Smooth muscle cell (in vitro differentiated cells): ENCODE measurements around the gene CSNK2A2. TPM values are rescaled to one million over a fixed set of nuclear protein-coding genes. Genes with fewer than 3 reads are reported as not detected.

Experiments used
- DNase-seq: peaks from one replicate; lab custom pipeline; 2025; ENCODE audit not compliant: unreplicated experiment; lab: John Stamatoyannopoulos, UW
- H2AFZ ChIP-seq: fragments of 200-600 bp; sonication (generic); 2 replicates; pipeline ENCODE4 v1.6.0; 2016; ENCODE audit warnings: antibody characterized with exemption, low read depth, mild to moderate bottlenecking
- H3F3A ChIP-seq: fragments of 200-600 bp; sonication (generic); 2 replicates; pipeline ENCODE4 v1.6.0; 2017; ENCODE audit warnings: antibody characterized with exemption, low read depth
- H3K27ac ChIP-seq: fragments of 200-600 bp; sonication (generic); 2 replicates; pipeline ENCODE4 v1.5.1; 2016; ENCODE audit warnings: low read depth, mild to moderate bottlenecking
- H3K27me3 ChIP-seq: fragments of 200-600 bp; sonication (generic); 2 replicates; pipeline ENCODE4 v1.6.1; 2016; ENCODE audit warnings: low read depth, mild to moderate bottlenecking
- H3K36me3 ChIP-seq: fragments of 200-600 bp; sonication (generic); 2 replicates; pipeline ENCODE4 v1.5.1; 2016; ENCODE audit warnings: low read depth
- H3K4me1 ChIP-seq: fragments of 200-600 bp; sonication (generic); 2 replicates; pipeline ENCODE4 v1.5.1; 2016; ENCODE audit warnings: low read depth
- H3K4me2 ChIP-seq: fragments of 200-600 bp; sonication (generic); 2 replicates; pipeline ENCODE4 v1.6.0; 2016; ENCODE audit warnings: mild to moderate bottlenecking
- H3K4me3 ChIP-seq: fragments of 200-600 bp; sonication (generic); 2 replicates; pipeline ENCODE4 v1.5.1; 2016; ENCODE audit warnings: mild to moderate bottlenecking
- H3K79me2 ChIP-seq: fragments of 200-600 bp; sonication (generic); 2 replicates; pipeline ENCODE4 v1.6.0; 2016; ENCODE audit warnings: low read depth, mild to moderate bottlenecking
- H3K9ac ChIP-seq: fragments of 200-600 bp; sonication (generic); 2 replicates; pipeline ENCODE4 v1.6.0; 2016; ENCODE audit warnings: low read depth
- H3K9me3 ChIP-seq: fragments of 200-600 bp; sonication (generic); replicated peaks from 2 replicates; pipeline ENCODE4 v1.5.1; 2016; ENCODE audit warnings: low read depth
- H4K20me1 ChIP-seq: fragments of 200-600 bp; sonication (generic); 2 replicates; pipeline ENCODE4 v1.6.0; 2016; ENCODE audit warnings: low read depth
- WGBS: methylation state at CpG from one replicate; pipeline ENCODE4 v1.1.7; 2016; ENCODE audit warnings: low lambda C conversion rate; 5-methylcytosine and 5-hydroxymethylcytosine counted together
- polyA plus RNA-seq: library from polyadenylated mRNA; unstranded; fragments of >200 nt; fragmentation: Nextera tagmentation; extraction: Ambion mirVana; gene quantifications from 2 replicates; pipeline ENCODE4 v1.2.1, GENCODE V29; 2016
- total RNA-seq: library from RNA; depleted of rRNA; stranded (reverse); fragments of >200 nt; gene quantifications from 2 replicates; pipeline ENCODE4 v1.2.3, GENCODE V29; 2014
- TF ChIP-seq, protein P1 (sequence below): fragments of 200-600 bp; sonication (generic); IDR thresholded peaks from 2 replicates; pipeline ENCODE4 v1.5.1; 2017; ENCODE audit warnings: borderline replicate concordance, mild to moderate bottlenecking, antibody characterized with exemption; ENCODE audit not compliant: insufficient read depth, poor library complexity, severe bottlenecking

CSNK2A2 gene
- total and polyA plus RNA-seq, 2 experiments from 2014 or later: 16.5 to 26.3 TPM

DNA sequence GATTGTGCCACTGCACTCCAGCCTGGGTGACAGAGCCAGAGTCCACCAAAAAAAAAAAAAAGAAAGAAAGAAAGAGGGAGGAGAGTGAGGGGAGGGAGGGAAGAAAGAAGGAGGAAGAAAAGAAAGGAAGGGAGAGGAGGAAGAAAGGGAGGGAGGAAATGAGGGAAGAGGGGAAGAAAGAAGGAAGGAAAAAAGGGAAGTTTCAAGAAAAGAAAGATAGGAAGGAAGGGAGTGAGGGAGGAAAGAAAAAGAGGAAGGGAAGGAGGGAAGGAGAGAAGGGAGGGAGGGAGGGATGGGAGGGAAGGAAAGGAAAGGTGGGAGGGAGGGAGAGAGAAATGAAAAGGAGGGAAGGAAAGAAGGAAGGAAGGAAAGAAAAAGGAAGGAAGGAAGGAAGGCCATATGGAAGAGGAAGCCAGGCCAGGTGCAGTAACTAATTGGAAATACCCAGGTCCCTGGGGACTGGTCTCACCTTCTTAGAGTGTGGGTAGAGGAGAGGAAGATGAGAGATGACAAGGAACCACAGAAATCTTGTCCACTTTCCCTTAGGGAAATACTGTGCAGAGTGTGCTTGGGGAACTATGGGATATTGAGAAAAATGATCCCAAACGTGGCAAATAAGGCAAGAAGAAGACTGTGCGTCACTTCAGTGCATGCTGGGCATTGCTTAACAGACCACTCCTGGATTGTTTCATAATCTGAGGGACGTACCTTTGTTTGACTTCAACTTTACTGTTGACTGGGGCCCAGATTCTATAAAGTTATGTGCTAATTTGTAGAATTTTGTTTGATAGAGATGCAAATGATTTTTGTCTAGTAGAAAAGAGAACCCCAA is 15.1 kb upstream of the CSNK2A2 start:
- Histone ChIP-seq H3K9me3 (no peaks in the 10 kb centered on the region), H2AFZ (no peak overlapping the region), H3F3A (no peaks in the 10 kb centered on the region), H3K4me3 (no peak overlapping the region), H3K4me1 (no peaks in the 10 kb centered on the region), H4K20me1 (no peaks in the 10 kb centered on the region), H3K27ac (no peak overlapping the region), H3K27me3 (peaks cover 4% of the 10 kb centered on the region), H3K4me2 (no peak overlapping the region), H3K36me3 (no peaks in the 10 kb centered on the region), H3K9ac (no peak overlapping the region), H3K79me2 (no peaks in the 10 kb centered on the region)
- WGBS: 64% methylated on average over 3 of the region's 3 CpGs
- DNase-seq: no peak
- TF ChIP-seq, protein P1, sequence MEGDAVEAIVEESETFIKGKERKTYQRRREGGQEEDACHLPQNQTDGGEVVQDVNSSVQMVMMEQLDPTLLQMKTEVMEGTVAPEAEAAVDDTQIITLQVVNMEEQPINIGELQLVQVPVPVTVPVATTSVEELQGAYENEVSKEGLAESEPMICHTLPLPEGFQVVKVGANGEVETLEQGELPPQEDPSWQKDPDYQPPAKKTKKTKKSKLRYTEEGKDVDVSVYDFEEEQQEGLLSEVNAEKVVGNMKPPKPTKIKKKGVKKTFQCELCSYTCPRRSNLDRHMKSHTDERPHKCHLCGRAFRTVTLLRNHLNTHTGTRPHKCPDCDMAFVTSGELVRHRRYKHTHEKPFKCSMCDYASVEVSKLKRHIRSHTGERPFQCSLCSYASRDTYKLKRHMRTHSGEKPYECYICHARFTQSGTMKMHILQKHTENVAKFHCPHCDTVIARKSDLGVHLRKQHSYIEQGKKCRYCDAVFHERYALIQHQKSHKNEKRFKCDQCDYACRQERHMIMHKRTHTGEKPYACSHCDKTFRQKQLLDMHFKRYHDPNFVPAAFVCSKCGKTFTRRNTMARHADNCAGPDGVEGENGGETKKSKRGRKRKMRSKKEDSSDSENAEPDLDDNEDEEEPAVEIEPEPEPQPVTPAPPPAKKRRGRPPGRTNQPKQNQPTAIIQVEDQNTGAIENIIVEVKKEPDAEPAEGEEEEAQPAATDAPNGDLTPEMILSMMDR: no peak

GRCh38 chr16:58211846-58212245 is 13.9 kb upstream of the CSNK2A2 start:
- Histone ChIP-seq H3K4me1 (no peaks in the 10 kb centered on the region), H3K9ac (no peak overlapping the region), H3K27ac (no peak overlapping the region), H3K36me3 (no peaks in the 10 kb centered on the region), H3K9me3 (no peaks in the 10 kb centered on the region), H3K79me2 (no peaks in the 10 kb centered on the region), H4K20me1 (no peaks in the 10 kb centered on the region), H3F3A (no peaks in the 10 kb centered on the region), H3K27me3 (peaks cover 4% of the 10 kb centered on the region), H2AFZ (no peak overlapping the region), H3K4me2 (no peak overlapping the region), H3K4me3 (no peak overlapping the region)
- TF ChIP-seq, protein P1: no peak
- no peak for DNase-seq
- WGBS: 61% methylated on average over 3 of the region's 3 CpGs

GRCh38 chr16:58211245-58211644 is 13.3 kb upstream of the CSNK2A2 start:
- no peak overlapping the region for H3K4me2 ChIP-seq
- H3K9me3 ChIP-seq: no peaks in the 10 kb centered on the region
- H3K4me1 ChIP-seq: no peaks in the 10 kb centered on the region
- H3K9ac ChIP-seq: no peak overlapping the region
- no peak overlapping the region for H3K27ac ChIP-seq
- TF ChIP-seq, protein P1: no peak
- H3K27me3 ChIP-seq: peaks cover 4% of the 10 kb centered on the region
- no peaks in the 10 kb centered on the region for H4K20me1 ChIP-seq
- no peak for DNase-seq
- H2AFZ ChIP-seq: no peak overlapping the region
- H3F3A ChIP-seq: no peaks in the 10 kb centered on the region
- H3K79me2 ChIP-seq: no peaks in the 10 kb centered on the region
- H3K4me3 ChIP-seq: no peak overlapping the region
- H3K36me3 ChIP-seq: no peaks in the 10 kb centered on the region
